SK-N-SH (cell line): Measurements from ENCODE around the gene P3H2. TPM values are rescaled to one million over a fixed set of nuclear protein-coding genes. Genes with fewer than 3 reads are reported as not detected.

Experiments used
- CTCF ChIA-PET: fragments of 300-600, 350-600 bp; formaldehyde crosslinking; extraction: SDS; loops from one replicate; lab custom pipeline; 2021; lab: Yijun Ruan, JAX
- POLR2A ChIA-PET: fragments of 350-600 bp; sonication (Branson Sonifier 250); formaldehyde crosslinking; extraction: SDS; loops from one replicate; lab custom pipeline; 2020; ENCODE audit warnings: antibody characterized with exemption, inconsistent platforms; lab: Yijun Ruan, JAX
- DNase-seq: peaks from one replicate; pipeline ENCODE4 v3.0.0; 2012
- H2AFZ ChIP-seq: fragments of 200-600 bp; sonication (generic); 2 replicates; pipeline ENCODE4 v1.8.1; 2016; ENCODE audit warnings: antibody characterized with exemption, mild to moderate bottlenecking, low read depth
- H3F3A ChIP-seq: fragments of 200-600 bp; sonication (generic); replicated peaks from 2 replicates; pipeline ENCODE3; 2016; ENCODE audit warnings: antibody characterized with exemption, mild to moderate bottlenecking; ENCODE audit not compliant: insufficient read depth
- H3K27ac ChIP-seq, 2 experiments: fragments of 200-500 bp in 1 of 2; fragments of 200-600 bp in 1 of 2; sonication (Bioruptor generic) in 1 of 2; sonication (generic), shearing (Covaris generic) in 1 of 2; 2 replicates each; pipeline versions ENCODE4 v1.5.1 to v1.6.1; 2014 to 2016; ENCODE audit warnings: low read depth in 2 of 2, inconsistent platforms in 1 of 2, low read length in 1 of 2, mild to moderate bottlenecking in 1 of 2, mixed read lengths in 1 of 2
- H3K27me3 ChIP-seq: fragments of 200-600 bp; sonication (generic), shearing (Covaris generic); 2 replicates; pipeline ENCODE4 v1.6.1; 2016; ENCODE audit warnings: mixed run types; ENCODE audit not compliant: insufficient read depth
- H3K36me3 ChIP-seq, 2 experiments: fragments of 200-500 bp in 1 of 2; fragments of 200-600 bp in 1 of 2; sonication (Bioruptor generic) in 1 of 2; sonication (generic) in 1 of 2; replicated peaks in 1 of 2; 2 replicates each; pipeline versions ENCODE3 to v1.5.1; 2014 to 2016; ENCODE audit warnings: low read length in 1 of 2, mild to moderate bottlenecking in 1 of 2; ENCODE audit not compliant: insufficient read depth in 2 of 2, control insufficient read depth in 1 of 2
- H3K4me1 ChIP-seq, 2 experiments: fragments of 200-500 bp in 1 of 2; fragments of 200-600 bp in 1 of 2; sonication (Bioruptor generic) in 1 of 2; sonication (generic), shearing (Covaris generic) in 1 of 2; 2 replicates each; pipeline versions ENCODE4 v1.5.1 to v1.6.1; 2014 to 2016; ENCODE audit warnings: low read depth in 1 of 2, low read length in 1 of 2, mixed run types in 1 of 2; ENCODE audit not compliant: insufficient read depth in 2 of 2, control insufficient read depth in 1 of 2
- H3K4me2 ChIP-seq: fragments of 200-600 bp; sonication (generic), shearing (Covaris generic); 2 replicates; pipeline ENCODE4 v1.6.1; 2017; ENCODE audit warnings: mixed run types
- H3K4me3 ChIP-seq, 2 experiments: fragments of 200-500 bp in 1 of 2; fragments of 200-600 bp in 1 of 2; sonication (Bioruptor generic) in 1 of 2; sonication (generic), shearing (Covaris generic) in 1 of 2; 2 replicates each; pipeline versions ENCODE4 v1.5.1 to v1.8.1; 2014 to 2016; ENCODE audit warnings: low read depth in 2 of 2, inconsistent platforms in 1 of 2, low read length in 1 of 2, mild to moderate bottlenecking in 1 of 2, mixed read lengths in 1 of 2, moderate library complexity in 1 of 2
- H3K79me2 ChIP-seq: fragments of 200-600 bp; sonication (generic); 2 replicates; pipeline ENCODE4 v1.8.1; 2017; ENCODE audit warnings: mild to moderate bottlenecking; ENCODE audit not compliant: insufficient read depth
- H3K9ac ChIP-seq: fragments of 200-600 bp; sonication (generic); 2 replicates; pipeline ENCODE4 v1.6.1; 2017; ENCODE audit warnings: mixed run types
- H3K9me2 ChIP-seq: fragments of 200-600 bp; sonication (generic); 2 replicates; pipeline ENCODE4 v1.6.1; 2017; ENCODE audit warnings: mixed run types
- H3K9me3 ChIP-seq: fragments of 200-600 bp; sonication (generic); 2 replicates; pipeline ENCODE4 v1.6.1; 2017; ENCODE audit warnings: mixed run types, mild to moderate bottlenecking, moderate library complexity
- H4K20me1 ChIP-seq: fragments of 200-600 bp; sonication (generic); 2 replicates; pipeline ENCODE4 v1.6.1; 2017; ENCODE audit warnings: mild to moderate bottlenecking, mixed run types; ENCODE audit not compliant: insufficient read depth
- ELF1 ChIP-seq: IDR thresholded peaks from 2 replicates; pipeline ENCODE4 v1.4.0; 2012
- EP300 ChIP-seq, 2 experiments: IDR thresholded peaks; 2 replicates each; pipeline versions ENCODE4 v1.4.0 to v1.6.1; 2012; ENCODE audit warnings: borderline replicate concordance in 1 of 2, low read depth in 1 of 2, low read length in 1 of 2
- FOSL2 ChIP-seq: IDR thresholded peaks from 2 replicates; pipeline ENCODE4 v1.4.0; 2012; ENCODE audit warnings: low read depth, mild to moderate bottlenecking, moderate library complexity, borderline replicate concordance
- FOXM1 ChIP-seq: IDR thresholded peaks from 2 replicates; pipeline ENCODE4 v1.4.0; 2012; ENCODE audit warnings: low read depth, mild to moderate bottlenecking
- JUND ChIP-seq: IDR thresholded peaks from 2 replicates; pipeline ENCODE4 v1.4.0; 2012
- MEF2A ChIP-seq: IDR thresholded peaks from 2 replicates; pipeline ENCODE4 v1.4.0; 2012; ENCODE audit warnings: low read depth, borderline replicate concordance
- MXI1 ChIP-seq: IDR thresholded peaks from 2 replicates; pipeline ENCODE4 v1.6.1; 2012; ENCODE audit warnings: mild to moderate bottlenecking, low read depth, low read length, improper control_type of control experiment
- NFIC ChIP-seq: IDR thresholded peaks from 2 replicates; pipeline ENCODE4 v1.4.0; 2012; ENCODE audit warnings: borderline replicate concordance
- NRF1 ChIP-seq: IDR thresholded peaks from 2 replicates; pipeline ENCODE4 v1.6.1; 2012; ENCODE audit warnings: low read depth, mild to moderate bottlenecking, low read length
- RAD21 ChIP-seq: IDR thresholded peaks from 2 replicates; pipeline ENCODE4 v1.6.1; 2012; ENCODE audit warnings: mild to moderate bottlenecking, low read length
- RCOR1 ChIP-seq: fragments of 150-350 bp; IDR thresholded peaks from 2 replicates; pipeline ENCODE4 v1.6.1; 2017; ENCODE audit warnings: antibody characterized with exemption, low read length
- SMC3 ChIP-seq: IDR thresholded peaks from 2 replicates; pipeline ENCODE4 v1.6.1; 2012; ENCODE audit warnings: low read depth, low read length, improper control_type of control experiment
- TAF1 ChIP-seq: IDR thresholded peaks from 2 replicates; pipeline ENCODE4 v1.6.1; 2012; ENCODE audit warnings: low read depth, mild to moderate bottlenecking, low read length, moderate library complexity, borderline replicate concordance
- TEAD4 ChIP-seq: IDR thresholded peaks from 2 replicates; pipeline ENCODE4 v1.4.0; 2012; ENCODE audit warnings: mild to moderate bottlenecking, borderline replicate concordance; ENCODE audit not compliant: insufficient read depth
- WGBS: methylation state at CpG from one replicate; pipeline ENCODE4 v1.1.6; 2017; ENCODE audit warnings: low lambda C conversion rate; 5-methylcytosine and 5-hydroxymethylcytosine counted together
- polyA plus RNA-seq, 3 experiments: library from polyadenylated mRNA; depleted of rRNA; stranded (reverse); fragments of >200 nt; gene quantifications; 2 replicates each; pipeline ENCODE4 v1.2.3, GENCODE V29; 2012
- TF ChIP-seq, protein P1 (sequence below): IDR thresholded peaks from 2 replicates; pipeline ENCODE4 v1.6.1; 2012; ENCODE audit warnings: mild to moderate bottlenecking, low read depth, low read length, moderate library complexity
- TF ChIP-seq, protein P2 (sequence below): IDR thresholded peaks from 2 replicates; pipeline ENCODE4; 2012
- TF ChIP-seq, protein P3 (sequence below): IDR thresholded peaks from 2 replicates; pipeline ENCODE4 v1.4.0; 2012; ENCODE audit warnings: low read depth, borderline replicate concordance
- TF ChIP-seq, protein P4 (sequence below): IDR thresholded peaks from 2 replicates; pipeline ENCODE4 v1.4.0; 2012; ENCODE audit warnings: low read depth, borderline replicate concordance
- TF ChIP-seq, protein P5 (sequence below): fragments of 200-600 bp; sonication (generic); IDR thresholded peaks from 2 replicates; pipeline ENCODE4 v1.6.1; 2017; ENCODE audit warnings: antibody characterized with exemption, mild to moderate bottlenecking, moderate library complexity

P3H2 gene
- polyA plus RNA-seq, 1 of the 3 experiments (the other 2 are of a cell fraction): 2.8 TPM

DNA sequence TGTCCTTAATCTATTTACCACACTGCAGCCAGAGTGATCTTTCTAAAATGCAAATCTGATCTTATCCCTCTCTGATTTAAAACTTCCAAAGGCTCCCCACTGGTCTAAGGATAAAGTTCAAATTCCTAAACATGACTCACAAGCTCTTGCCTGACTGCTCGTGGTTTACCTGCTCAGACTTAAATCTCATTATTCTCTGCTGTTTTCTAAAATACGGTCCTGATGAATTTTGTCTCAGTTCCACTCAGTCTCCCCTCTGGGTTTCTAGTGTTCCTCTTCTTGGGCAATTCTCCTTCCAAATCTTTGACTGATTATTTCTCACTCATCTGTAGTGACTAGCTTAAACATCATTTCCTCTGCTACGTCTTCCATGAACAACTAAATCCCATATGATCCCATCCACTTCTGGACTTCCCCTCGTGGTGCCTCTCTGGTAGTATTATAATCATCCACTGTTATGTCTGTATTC lies 108.3 kb downstream of the P3H2 start (continued):
- TF ChIP-seq, protein P1, sequence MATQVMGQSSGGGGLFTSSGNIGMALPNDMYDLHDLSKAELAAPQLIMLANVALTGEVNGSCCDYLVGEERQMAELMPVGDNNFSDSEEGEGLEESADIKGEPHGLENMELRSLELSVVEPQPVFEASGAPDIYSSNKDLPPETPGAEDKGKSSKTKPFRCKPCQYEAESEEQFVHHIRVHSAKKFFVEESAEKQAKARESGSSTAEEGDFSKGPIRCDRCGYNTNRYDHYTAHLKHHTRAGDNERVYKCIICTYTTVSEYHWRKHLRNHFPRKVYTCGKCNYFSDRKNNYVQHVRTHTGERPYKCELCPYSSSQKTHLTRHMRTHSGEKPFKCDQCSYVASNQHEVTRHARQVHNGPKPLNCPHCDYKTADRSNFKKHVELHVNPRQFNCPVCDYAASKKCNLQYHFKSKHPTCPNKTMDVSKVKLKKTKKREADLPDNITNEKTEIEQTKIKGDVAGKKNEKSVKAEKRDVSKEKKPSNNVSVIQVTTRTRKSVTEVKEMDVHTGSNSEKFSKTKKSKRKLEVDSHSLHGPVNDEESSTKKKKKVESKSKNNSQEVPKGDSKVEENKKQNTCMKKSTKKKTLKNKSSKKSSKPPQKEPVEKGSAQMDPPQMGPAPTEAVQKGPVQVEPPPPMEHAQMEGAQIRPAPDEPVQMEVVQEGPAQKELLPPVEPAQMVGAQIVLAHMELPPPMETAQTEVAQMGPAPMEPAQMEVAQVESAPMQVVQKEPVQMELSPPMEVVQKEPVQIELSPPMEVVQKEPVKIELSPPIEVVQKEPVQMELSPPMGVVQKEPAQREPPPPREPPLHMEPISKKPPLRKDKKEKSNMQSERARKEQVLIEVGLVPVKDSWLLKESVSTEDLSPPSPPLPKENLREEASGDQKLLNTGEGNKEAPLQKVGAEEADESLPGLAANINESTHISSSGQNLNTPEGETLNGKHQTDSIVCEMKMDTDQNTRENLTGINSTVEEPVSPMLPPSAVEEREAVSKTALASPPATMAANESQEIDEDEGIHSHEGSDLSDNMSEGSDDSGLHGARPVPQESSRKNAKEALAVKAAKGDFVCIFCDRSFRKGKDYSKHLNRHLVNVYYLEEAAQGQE: no peak
- peak in 1 of 2 experiments; percentile 42; a peak in 1 of 4 replicates for TF ChIP-seq EP300 (IDR thresholded peaks at IDR 0.05; ENCODE audit: borderline replicate concordance in 1 of 2, low read depth in 1 of 2, low read length in 1 of 2)
- TF ChIP-seq NFIC: peak; percentile 14; the same call in 1 of the 2 replicates
- TF ChIP-seq FOSL2: peak; percentile 60; the same call in 1 of the 2 replicates
- TF ChIP-seq, protein P2, sequence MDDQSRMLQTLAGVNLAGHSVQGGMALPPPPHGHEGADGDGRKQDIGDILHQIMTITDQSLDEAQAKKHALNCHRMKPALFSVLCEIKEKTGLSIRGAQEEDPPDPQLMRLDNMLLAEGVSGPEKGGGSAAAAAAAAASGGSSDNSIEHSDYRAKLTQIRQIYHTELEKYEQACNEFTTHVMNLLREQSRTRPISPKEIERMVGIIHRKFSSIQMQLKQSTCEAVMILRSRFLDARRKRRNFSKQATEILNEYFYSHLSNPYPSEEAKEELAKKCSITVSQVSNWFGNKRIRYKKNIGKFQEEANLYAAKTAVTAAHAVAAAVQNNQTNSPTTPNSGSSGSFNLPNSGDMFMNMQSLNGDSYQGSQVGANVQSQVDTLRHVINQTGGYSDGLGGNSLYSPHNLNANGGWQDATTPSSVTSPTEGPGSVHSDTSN: peak; percentile 41; the same call in 1 of the 2 replicates
- 0 out of 2 replicates have a peak, but pooled peaks have one; percentile 41 for TF ChIP-seq TEAD4
- TF ChIP-seq, all 33 proteins: peak for 8

DNA sequence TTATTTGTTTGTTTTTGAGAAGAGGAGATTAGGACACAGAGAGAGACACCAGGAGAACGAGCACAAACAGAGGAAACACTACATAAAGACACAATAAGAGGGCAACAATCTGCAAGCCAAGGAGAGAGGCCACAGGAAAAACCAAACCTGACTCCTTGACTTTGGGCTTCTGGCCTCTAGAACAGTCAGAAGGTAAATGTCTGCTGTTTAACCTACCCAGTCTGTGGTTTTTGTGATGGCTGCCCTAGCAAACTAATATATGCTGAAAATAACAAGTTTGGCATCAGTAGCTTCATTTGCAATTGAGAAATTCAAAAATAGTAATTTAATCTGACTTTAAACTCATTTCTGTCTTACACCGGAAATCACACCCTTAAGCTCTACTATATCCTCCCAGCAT lies 110.2 kb downstream of the P3H2 start:
- no peak overlapping the region for H3K27ac ChIP-seq
- ChIA-PET CTCF (no interaction called here), POLR2A (no interaction called here)
- no peaks in the 10 kb centered on the region for H3F3A ChIP-seq
- no peak overlapping the region for H2AFZ ChIP-seq
- no peak for DNase-seq
- TF ChIP-seq SMC3 (no peak), FOXM1 (no peak), MXI1 (no peak), RAD21 (no peak), TAF1 (no peak), RCOR1 (no peak), ELF1 (no peak), NFIC (no peak), NRF1 (no peak), JUND (no peak), MEF2A (no peak), FOSL2 (no peak)
- TF ChIP-seq, protein P3, sequence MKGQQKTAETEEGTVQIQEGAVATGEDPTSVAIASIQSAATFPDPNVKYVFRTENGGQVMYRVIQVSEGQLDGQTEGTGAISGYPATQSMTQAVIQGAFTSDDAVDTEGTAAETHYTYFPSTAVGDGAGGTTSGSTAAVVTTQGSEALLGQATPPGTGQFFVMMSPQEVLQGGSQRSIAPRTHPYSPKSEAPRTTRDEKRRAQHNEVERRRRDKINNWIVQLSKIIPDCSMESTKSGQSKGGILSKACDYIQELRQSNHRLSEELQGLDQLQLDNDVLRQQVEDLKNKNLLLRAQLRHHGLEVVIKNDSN: no peak
- TF ChIP-seq, protein P2: no peak
- TF ChIP-seq, protein P4, sequence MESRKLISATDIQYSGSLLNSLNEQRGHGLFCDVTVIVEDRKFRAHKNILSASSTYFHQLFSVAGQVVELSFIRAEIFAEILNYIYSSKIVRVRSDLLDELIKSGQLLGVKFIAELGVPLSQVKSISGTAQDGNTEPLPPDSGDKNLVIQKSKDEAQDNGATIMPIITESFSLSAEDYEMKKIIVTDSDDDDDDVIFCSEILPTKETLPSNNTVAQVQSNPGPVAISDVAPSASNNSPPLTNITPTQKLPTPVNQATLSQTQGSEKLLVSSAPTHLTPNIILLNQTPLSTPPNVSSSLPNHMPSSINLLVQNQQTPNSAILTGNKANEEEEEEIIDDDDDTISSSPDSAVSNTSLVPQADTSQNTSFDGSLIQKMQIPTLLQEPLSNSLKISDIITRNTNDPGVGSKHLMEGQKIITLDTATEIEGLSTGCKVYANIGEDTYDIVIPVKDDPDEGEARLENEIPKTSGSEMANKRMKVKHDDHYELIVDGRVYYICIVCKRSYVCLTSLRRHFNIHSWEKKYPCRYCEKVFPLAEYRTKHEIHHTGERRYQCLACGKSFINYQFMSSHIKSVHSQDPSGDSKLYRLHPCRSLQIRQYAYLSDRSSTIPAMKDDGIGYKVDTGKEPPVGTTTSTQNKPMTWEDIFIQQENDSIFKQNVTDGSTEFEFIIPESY: no peak
- TF ChIP-seq, protein P5, sequence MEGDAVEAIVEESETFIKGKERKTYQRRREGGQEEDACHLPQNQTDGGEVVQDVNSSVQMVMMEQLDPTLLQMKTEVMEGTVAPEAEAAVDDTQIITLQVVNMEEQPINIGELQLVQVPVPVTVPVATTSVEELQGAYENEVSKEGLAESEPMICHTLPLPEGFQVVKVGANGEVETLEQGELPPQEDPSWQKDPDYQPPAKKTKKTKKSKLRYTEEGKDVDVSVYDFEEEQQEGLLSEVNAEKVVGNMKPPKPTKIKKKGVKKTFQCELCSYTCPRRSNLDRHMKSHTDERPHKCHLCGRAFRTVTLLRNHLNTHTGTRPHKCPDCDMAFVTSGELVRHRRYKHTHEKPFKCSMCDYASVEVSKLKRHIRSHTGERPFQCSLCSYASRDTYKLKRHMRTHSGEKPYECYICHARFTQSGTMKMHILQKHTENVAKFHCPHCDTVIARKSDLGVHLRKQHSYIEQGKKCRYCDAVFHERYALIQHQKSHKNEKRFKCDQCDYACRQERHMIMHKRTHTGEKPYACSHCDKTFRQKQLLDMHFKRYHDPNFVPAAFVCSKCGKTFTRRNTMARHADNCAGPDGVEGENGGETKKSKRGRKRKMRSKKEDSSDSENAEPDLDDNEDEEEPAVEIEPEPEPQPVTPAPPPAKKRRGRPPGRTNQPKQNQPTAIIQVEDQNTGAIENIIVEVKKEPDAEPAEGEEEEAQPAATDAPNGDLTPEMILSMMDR: no peak
- WGBS: 47% methylated on average over 2 of the region's 2 CpGs
- H3K36me3 ChIP-seq: no peaks in the 10 kb centered on the region
- peaks cover 0 to 18% of the 10 kb centered on the region in 2 experiments; a peak in 2 of 4 replicates for H3K4me1 ChIP-seq
- no peaks in the 10 kb centered on the region for H4K20me1 ChIP-seq
- no peaks in the 10 kb centered on the region for H3K9me3 ChIP-seq
- H3K4me3 ChIP-seq: no peak overlapping the region
- no peaks in the 10 kb centered on the region for H3K79me2 ChIP-seq
- no peak overlapping the region for H3K9ac ChIP-seq
- H3K9me2 ChIP-seq: no peaks in the 10 kb centered on the region
- H3K4me2 ChIP-seq: no peak overlapping the region
- H3K27me3 ChIP-seq: no peaks in the 10 kb centered on the region
